B cell (primary cell): ENCODE results near the gene PITRM1.

Experiments used
- CTCF ChIP-seq: fragments of 200-600 bp; IDR thresholded peaks from one replicate; pipeline ENCODE4 v1.8.0; 2022; ENCODE audit warnings: antibody characterized with exemption, mild to moderate bottlenecking
- EZH2 ChIP-seq: IDR thresholded peaks from 2 replicates; pipeline ENCODE4 v1.6.1; 2012; ENCODE audit warnings: borderline replicate concordance, low read depth, mild to moderate bottlenecking, moderate library complexity, low read length; ENCODE audit not compliant: insufficient read depth, poor library complexity, severe bottlenecking

- TF ChIP-seq CTCF: no peak
- no peak for TF ChIP-seq EZH2
These were observed 63.4 kb downstream of the PITRM1 start for GRCh38 chr10:3109196-3109595.
